Loucy (cell line): Measurements from ENCODE around the gene PPIL6.

Experiments
- H2AFZ ChIP-seq: fragments of 200-600 bp; sonication (generic); 2 replicates; pipeline ENCODE4 v1.6.0; 2016; ENCODE audit warnings: antibody characterized with exemption, mild to moderate bottlenecking, low read length, moderate library complexity
- H3F3A ChIP-seq: fragments of 200-600 bp; 2 replicates; pipeline ENCODE4 v1.6.0; 2016; ENCODE audit warnings: antibody characterized with exemption, low read depth, mild to moderate bottlenecking
- H3K27me3 ChIP-seq: fragments of 200-600 bp; sonication (generic); 2 replicates; pipeline ENCODE4 v1.6.1; 2014; ENCODE audit warnings: low read length, mild to moderate bottlenecking; ENCODE audit not compliant: insufficient read depth, poor library complexity, severe bottlenecking
- H3K36me3 ChIP-seq: fragments of 200-600 bp; sonication (generic); 2 replicates; pipeline ENCODE4 v1.6.1; 2016; ENCODE audit warnings: low read length; ENCODE audit not compliant: insufficient read depth
- H3K4me1 ChIP-seq: fragments of 200-600 bp; sonication (generic); 2 replicates; pipeline ENCODE4 v1.5.1; 2014; ENCODE audit warnings: low read length, mild to moderate bottlenecking; ENCODE audit not compliant: insufficient read depth, poor library complexity, severe bottlenecking
- H3K4me2 ChIP-seq: fragments of 200-600 bp; sonication (generic); 2 replicates; pipeline ENCODE4 v1.6.0; 2014; ENCODE audit warnings: antibody characterized with exemption, low read length, low read depth, mild to moderate bottlenecking; ENCODE audit not compliant: poor library complexity, severe bottlenecking
- H3K4me3 ChIP-seq: fragments of 200-600 bp; sonication (generic); 2 replicates; pipeline ENCODE4 v1.5.1; 2014; ENCODE audit warnings: low read length, mild to moderate bottlenecking, mixed read lengths; ENCODE audit not compliant: poor library complexity, severe bottlenecking
- H3K79me2 ChIP-seq: fragments of 200-600 bp; sonication (generic); 2 replicates; pipeline ENCODE4 v1.6.1; 2014; ENCODE audit warnings: low read length; ENCODE audit not compliant: insufficient read depth
- H3K9ac ChIP-seq: fragments of 200-600 bp; sonication (generic); 2 replicates; pipeline ENCODE4 v1.6.0; 2014; ENCODE audit warnings: mild to moderate bottlenecking, low read depth, low read length, moderate library complexity; ENCODE audit not compliant: poor library complexity, severe bottlenecking
- H3K9me2 ChIP-seq: fragments of 200-600 bp; sonication (generic); replicated peaks from 2 replicates; pipeline ENCODE4 v1.6.1; 2016; ENCODE audit warnings: low read depth, low read length, mixed read lengths
- H3K9me3 ChIP-seq: fragments of 200-600 bp; sonication (generic); 2 replicates; pipeline ENCODE4 v1.6.1; 2014; ENCODE audit warnings: mild to moderate bottlenecking, antibody characterized with exemption, low read length, low read depth; ENCODE audit not compliant: insufficient read depth
- H4K20me1 ChIP-seq: fragments of 200-600 bp; sonication (generic); 2 replicates; pipeline ENCODE4 v1.6.0; 2014; ENCODE audit warnings: antibody characterized with exemption, low read length, mild to moderate bottlenecking; ENCODE audit not compliant: insufficient read depth, poor library complexity, severe bottlenecking
- CTCF ChIP-seq: fragments of 200-600 bp; sonication (generic); conservative IDR thresholded peaks from 2 replicates; pipeline ENCODE4 v1.5.1; 2014; ENCODE audit warnings: mild to moderate bottlenecking, antibody characterized with exemption, low read length
- EZH2phosphoT487 ChIP-seq: fragments of 200-600 bp; IDR thresholded peaks from 2 replicates; pipeline ENCODE4 v1.6.1; 2018; ENCODE audit warnings: antibody characterized with exemption, mild to moderate bottlenecking, moderate library complexity, borderline replicate concordance

Gene PPIL6

DNA sequence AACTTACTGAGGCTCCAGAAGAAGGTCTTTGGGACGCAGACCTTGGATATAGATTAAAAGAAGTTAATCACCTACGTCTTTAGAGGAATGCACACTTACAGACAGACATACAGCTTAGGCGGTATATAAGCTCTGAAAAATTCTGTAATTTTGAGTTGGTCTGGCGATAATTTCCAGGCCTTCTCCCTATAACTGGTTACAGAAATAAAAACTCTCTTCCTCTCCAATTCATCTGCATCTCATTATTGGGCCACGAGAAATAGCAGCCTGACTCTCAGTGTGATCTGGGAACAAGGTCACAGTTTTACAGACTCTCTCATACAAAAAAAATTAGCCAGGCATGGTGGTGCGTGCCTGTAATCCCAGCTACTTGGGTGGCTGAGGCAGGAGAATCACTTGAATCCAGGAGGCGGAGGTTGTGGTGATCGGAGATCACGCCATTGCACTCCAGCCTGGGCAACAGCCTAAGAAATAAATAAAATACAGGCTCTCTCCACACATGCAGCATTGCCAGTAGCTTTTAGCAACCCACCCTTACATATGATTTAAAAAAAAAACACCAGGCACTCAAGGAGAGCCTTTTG lies 37.9 kb upstream of the PPIL6 start:
- Histone ChIP-seq H3K36me3 (peaks cover 18% of the 10 kb centered on the region; the same call in 1 of the 2 replicates), H3K4me3 (peak overlapping the region; percentile 93)

DNA sequence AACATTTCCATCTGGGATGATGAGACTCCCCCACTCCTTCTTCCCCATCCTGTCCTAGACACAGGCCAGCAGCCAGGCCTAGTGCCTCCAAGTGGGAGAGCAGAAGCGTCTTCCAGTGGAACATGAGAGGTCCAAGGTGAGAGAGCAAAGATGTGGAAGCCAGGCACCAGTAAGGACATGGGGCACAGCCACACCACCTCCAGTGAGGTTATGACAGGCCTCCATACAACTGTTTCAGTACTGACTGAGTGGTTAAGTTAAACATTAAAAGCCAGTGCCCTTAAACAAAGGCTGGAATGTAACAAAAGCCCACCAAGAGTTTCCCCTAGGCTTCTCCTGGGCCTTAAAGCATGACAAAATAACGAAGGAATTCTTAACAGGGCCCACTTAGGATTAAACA lies 37.3 kb upstream of the PPIL6 start:
- TF ChIP-seq CTCF (no peak), EZH2phosphoT487 (no peak)
- Histone ChIP-seq H2AFZ (no peak overlapping the region), H3K9me3 (no peaks in the 10 kb centered on the region), H3K36me3 (peaks cover 24% of the 10 kb centered on the region; the same call in 1 of the 2 replicates), H3K4me3 (peak overlapping the region; percentile 93), H3K27me3 (no peaks in the 10 kb centered on the region), H3K4me2 (peak overlapping the region; percentile 88), H3K4me1 (peaks cover 64% of the 10 kb centered on the region), H3K9me2 (no peaks in the 10 kb centered on the region), H3K9ac (peak overlapping the region; percentile 65), H3F3A (no peaks in the 10 kb centered on the region), H3K79me2 (peaks cover 89% of the 10 kb centered on the region), H4K20me1 (peaks cover 52% of the 10 kb centered on the region)

More for the DNA sequence above, 37.9 kb upstream of the PPIL6 start:
- Histone ChIP-seq H3K9me3 (no peaks in the 10 kb centered on the region), H3K79me2 (peaks cover 86% of the 10 kb centered on the region), H2AFZ (no peak overlapping the region), H3K9me2 (no peaks in the 10 kb centered on the region), H3K4me1 (peaks cover 64% of the 10 kb centered on the region), H3K9ac (peak overlapping the region; percentile 65), H4K20me1 (peaks cover 52% of the 10 kb centered on the region), H3F3A (no peaks in the 10 kb centered on the region), H3K4me2 (peak overlapping the region; percentile 88), H3K27me3 (no peaks in the 10 kb centered on the region)
- TF ChIP-seq CTCF (no peak), EZH2phosphoT487 (no peak)

- TF ChIP-seq CTCF (no peak), EZH2phosphoT487 (no peak)
- H3K4me2 ChIP-seq, result peak overlapping the region; percentile 88
- H4K20me1 ChIP-seq, result peaks cover 51% of the 10 kb centered on the region
- peaks cover 64% of the 10 kb centered on the region for H3K4me1 ChIP-seq
- no peak overlapping the region for H2AFZ ChIP-seq
- peak overlapping the region; percentile 93 for H3K4me3 ChIP-seq
- H3F3A ChIP-seq, result no peaks in the 10 kb centered on the region
- H3K36me3 ChIP-seq, result peaks cover 29% of the 10 kb centered on the region; the same call in 1 of the 2 replicates
- no peaks in the 10 kb centered on the region for H3K27me3 ChIP-seq
- no peaks in the 10 kb centered on the region for H3K9me3 ChIP-seq
- peak overlapping the region; percentile 65 for H3K9ac ChIP-seq
- H3K9me2 ChIP-seq, result no peaks in the 10 kb centered on the region
- H3K79me2 ChIP-seq, result peaks cover 88% of the 10 kb centered on the region
These were observed 36.8 kb upstream of the PPIL6 start for GRCh38 chr6:109477184-109477583.
